Activated T-cell treated with anti-CD3 and anti-CD28 coated beads, Interleukin-2, amount 50 U/mL, for 72 hours (primary cell): ENCODE results near the gene OR5L2. TPM values are rescaled to one million over a fixed set of nuclear protein-coding genes. Genes with fewer than 3 reads are reported as not detected.
"Not testable (repeated sequence)": the region's sequence is repeated elsewhere in the genome, so short reads cannot be mapped to it uniquely, and the experiment has no call there.

Experiments used
- ATAC-seq, 2 donors: fragments of 150-1000 bp; cut with Tn5 transposase; replicated peaks in 1 of 2; 2 replicates each; pipeline ENCODE4 v1.10.0; 2021; ENCODE audit warnings: moderate library complexity in 2 of 2, mild to moderate bottlenecking in 1 of 2
- DNase-seq, 2 donors: peaks; one replicate each; pipeline ENCODE4 v3.0.0; 2021 to 2022; ENCODE audit warnings: mixed read lengths in 1 of 2
- H3K27ac Mint-ChIP-seq: one replicate; pipeline ENCODE4 v1.8.0; 2022; ENCODE audit warnings: mild to moderate bottlenecking, moderate library complexity, mixed read lengths
- H3K27me3 Mint-ChIP-seq: one replicate; pipeline ENCODE4 v1.8.0; 2022; ENCODE audit warnings: low read depth, mixed read lengths
- H3K36me3 Mint-ChIP-seq, 2 donors: one replicate each; pipeline ENCODE4 v1.8.0; 2022; ENCODE audit warnings: mixed read lengths in 2 of 2, mild to moderate bottlenecking in 1 of 2; ENCODE audit not compliant: insufficient read depth in 2 of 2
- H3K4me1 Mint-ChIP-seq: one replicate; pipeline ENCODE4 v1.8.0; 2022; ENCODE audit warnings: low read depth, mixed read lengths
- H3K4me3 Mint-ChIP-seq, 2 donors: one replicate each; pipeline ENCODE4 v1.8.0; 2022; ENCODE audit warnings: mild to moderate bottlenecking in 2 of 2, mixed read lengths in 2 of 2, moderate library complexity in 2 of 2
- H3K9me3 Mint-ChIP-seq, 2 donors: one replicate each; pipeline ENCODE4 v1.8.0; 2022; ENCODE audit warnings: mixed read lengths in 2 of 2
- total RNA-seq, 2 donors: library from RNA; stranded (reverse); gene quantifications; one replicate each; pipeline ENCODE4 v1.2.3, GENCODE V29; 2022

Gene OR5L2
- total RNA-seq, 2 donors from 2014 or later = not detected

DNA sequence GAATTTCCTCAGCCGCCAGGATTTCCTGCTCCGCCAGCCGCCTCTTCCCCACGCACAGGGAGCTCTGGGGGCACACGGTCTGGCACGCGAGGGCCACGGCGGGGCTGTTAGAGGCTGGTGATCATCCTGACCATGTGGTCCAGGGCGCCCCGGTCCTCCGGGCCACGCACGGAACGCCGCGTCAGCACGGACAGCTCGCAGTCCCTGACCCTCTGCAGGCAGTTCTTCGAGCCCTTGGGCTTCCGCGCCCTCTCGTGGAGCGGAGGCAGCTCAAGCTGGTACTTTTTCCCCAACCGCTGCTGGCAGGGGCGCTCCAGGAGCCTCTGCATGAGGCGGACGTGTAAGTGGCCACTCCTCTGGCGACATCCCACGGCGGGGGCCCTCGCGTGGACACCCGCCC, 46.1 kb downstream of the OR5L2 start:
- not testable (repeated sequence) for DNase-seq, H3K27ac Mint-ChIP-seq, H3K9me3 Mint-ChIP-seq, H3K4me3 Mint-ChIP-seq, H3K27me3 Mint-ChIP-seq, H3K36me3 Mint-ChIP-seq, H3K4me1 Mint-ChIP-seq, ATAC-seq

Other genes with a start within 250 kb of the OR5L2 start
- gene OR4C11, start 219.6 kb upstream of the OR5L2 start, total RNA-seq = not detected
- gene OR4P4, start 192.1 kb upstream of the OR5L2 start, total RNA-seq = not detected
- not detected for gene OR4S2, start 178.9 kb upstream of the OR5L2 start, total RNA-seq
- gene OR4C6, start 165.0 kb upstream of the OR5L2 start, total RNA-seq = not detected
- not detected for gene OR5D13, start 53.8 kb upstream of the OR5L2 start, total RNA-seq
- not detected for gene OR5D14, start 31.7 kb upstream of the OR5L2 start, total RNA-seq
- gene OR5L1, start 15.9 kb upstream of the OR5L2 start, total RNA-seq = not detected
- not detected for gene OR5D18, start 7.6 kb upstream of the OR5L2 start, total RNA-seq
- gene OR5D16, start 11.5 kb downstream of the OR5L2 start, total RNA-seq = not detected
- not detected for gene TRIM51, start 56.1 kb downstream of the OR5L2 start, total RNA-seq
- not detected for gene OR5W2, start 87.4 kb downstream of the OR5L2 start, total RNA-seq
- gene OR5I1, start 109.2 kb downstream of the OR5L2 start, total RNA-seq = not detected
- not detected for gene OR10AG1, start 142.7 kb downstream of the OR5L2 start, total RNA-seq
- not detected for gene OR5F1, start 167.4 kb downstream of the OR5L2 start, total RNA-seq
- not detected for gene OR5AS1, start 200.4 kb downstream of the OR5L2 start, total RNA-seq